Loucy (cell line): ENCODE results near the gene DESI2.

ENCODE experiments used
- EZH2phosphoT487 ChIP-seq: fragments of 200-600 bp; IDR thresholded peaks from 2 replicates; pipeline ENCODE4 v1.6.1; 2018; ENCODE audit warnings: antibody characterized with exemption, mild to moderate bottlenecking, moderate library complexity, borderline replicate concordance
- TF ChIP-seq, protein P1 (sequence below): fragments of 200-600 bp; sonication (generic); conservative IDR thresholded peaks from 2 replicates; pipeline ENCODE4 v1.5.1; 2014; ENCODE audit warnings: mild to moderate bottlenecking, antibody characterized with exemption, low read length

DNA sequence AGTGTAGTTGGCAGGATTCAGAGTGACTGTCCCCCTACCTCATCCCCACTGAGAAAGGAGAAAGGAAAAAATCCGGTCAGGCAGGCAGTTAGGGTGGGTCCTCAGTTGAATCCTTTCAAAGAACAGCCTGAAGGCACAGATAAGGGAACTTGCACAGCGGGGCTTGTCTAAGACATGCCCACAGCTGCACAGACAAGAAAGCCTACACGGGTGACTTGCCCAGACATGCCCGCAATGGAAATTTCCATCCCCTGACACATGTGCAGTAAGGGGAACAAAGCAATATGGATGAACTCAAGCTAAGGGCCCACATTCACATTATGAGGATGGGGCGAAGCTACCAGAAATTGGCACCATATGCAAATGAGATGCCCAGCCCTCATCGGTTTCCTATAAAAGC, 82.5 kb downstream of the DESI2 start:
- TF ChIP-seq, protein P1, sequence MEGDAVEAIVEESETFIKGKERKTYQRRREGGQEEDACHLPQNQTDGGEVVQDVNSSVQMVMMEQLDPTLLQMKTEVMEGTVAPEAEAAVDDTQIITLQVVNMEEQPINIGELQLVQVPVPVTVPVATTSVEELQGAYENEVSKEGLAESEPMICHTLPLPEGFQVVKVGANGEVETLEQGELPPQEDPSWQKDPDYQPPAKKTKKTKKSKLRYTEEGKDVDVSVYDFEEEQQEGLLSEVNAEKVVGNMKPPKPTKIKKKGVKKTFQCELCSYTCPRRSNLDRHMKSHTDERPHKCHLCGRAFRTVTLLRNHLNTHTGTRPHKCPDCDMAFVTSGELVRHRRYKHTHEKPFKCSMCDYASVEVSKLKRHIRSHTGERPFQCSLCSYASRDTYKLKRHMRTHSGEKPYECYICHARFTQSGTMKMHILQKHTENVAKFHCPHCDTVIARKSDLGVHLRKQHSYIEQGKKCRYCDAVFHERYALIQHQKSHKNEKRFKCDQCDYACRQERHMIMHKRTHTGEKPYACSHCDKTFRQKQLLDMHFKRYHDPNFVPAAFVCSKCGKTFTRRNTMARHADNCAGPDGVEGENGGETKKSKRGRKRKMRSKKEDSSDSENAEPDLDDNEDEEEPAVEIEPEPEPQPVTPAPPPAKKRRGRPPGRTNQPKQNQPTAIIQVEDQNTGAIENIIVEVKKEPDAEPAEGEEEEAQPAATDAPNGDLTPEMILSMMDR: no peak
- no peak for TF ChIP-seq EZH2phosphoT487
